Thymus (tissue), 11 donors: ENCODE data around the gene HNRNPA1. TPM values are rescaled to one million over a fixed set of nuclear protein-coding genes. Genes with fewer than 3 reads are reported as not detected.

ENCODE experiments used
- DNase-seq, 9 donors: peaks; one replicate each; pipeline ENCODE4 v3.0.0-alpha.2; 2013; ENCODE audit warnings: low spot score in 9 of 9, low read depth in 6 of 9, missing footprints in 1 of 9
- H3K27ac ChIP-seq, 2 donors: one replicate each; pipeline ENCODE4 v1.5.1; 2013; ENCODE audit warnings: control low read depth in 1 of 2, low read depth in 1 of 2, low read length in 1 of 2, mild to moderate bottlenecking in 1 of 2, moderate library complexity in 1 of 2
- H3K27me3 ChIP-seq, 2 donors: one replicate each; pipeline ENCODE4 v1.5.1; 2013; ENCODE audit warnings: low read length in 1 of 2; ENCODE audit not compliant: control insufficient read depth in 2 of 2, insufficient read depth in 1 of 2
- H3K36me3 ChIP-seq, 2 donors: one replicate each; pipeline ENCODE4 v1.5.1; 2013; ENCODE audit warnings: low read length in 1 of 2, mild to moderate bottlenecking in 1 of 2, moderate library complexity in 1 of 2; ENCODE audit not compliant: control insufficient read depth in 2 of 2, insufficient read depth in 2 of 2
- H3K4me1 ChIP-seq, 2 donors: one replicate each; pipeline ENCODE4 v1.5.1; 2013; ENCODE audit warnings: low read length in 2 of 2; ENCODE audit not compliant: control insufficient read depth in 2 of 2, insufficient read depth in 2 of 2
- H3K4me3 ChIP-seq, 2 donors: one replicate each; pipeline ENCODE4 v1.5.1; 2013; ENCODE audit warnings: low read length in 2 of 2, control low read depth in 1 of 2, mild to moderate bottlenecking in 1 of 2
- H3K9me3 ChIP-seq, 2 donors: one replicate each; pipeline ENCODE4 v1.5.1; 2013; ENCODE audit warnings: low read length in 1 of 2, mild to moderate bottlenecking in 1 of 2; ENCODE audit not compliant: control insufficient read depth in 2 of 2, insufficient read depth in 1 of 2
- WGBS: extraction: QIAGEN DNeasy Blood & Tissue Kit; methylation state at CpG from one replicate; pipeline ENCODE4 v1.1.7; 2013; 5-methylcytosine and 5-hydroxymethylcytosine counted together
- polyA plus RNA-seq: library from polyadenylated mRNA; stranded (reverse); fragments of 200-250 nt; gene quantifications from one replicate; pipeline ENCODE4 v1.2.3, GENCODE V29; 2013
- total RNA-seq: library from RNA; stranded (reverse); fragments of 120-200 nt; gene quantifications from one replicate; pipeline ENCODE4 v1.2.4, GENCODE V29; 2013
- donor health status: healthy.

HNRNPA1 gene
- total and polyA plus RNA-seq, 2 donors, result 762 to 1,267 TPM

GRCh38 chr12:54262403-54262925 is 18.1 kb upstream of the HNRNPA1 start:
- Histone ChIP-seq H3K9me3 (no peaks in the 10 kb centered on the region), H3K4me3 (no peak overlapping the region), H3K27me3 (no peaks in the 10 kb centered on the region), H3K36me3 (peaks cover 1 to 8% of the 10 kb centered on the region in 2 donors), H3K27ac (no peak overlapping the region), H3K4me1 (peaks cover 14 to 31% of the 10 kb centered on the region in 2 donors)
- no peak for DNase-seq
- 83% methylated on average over 4 of the region's 4 CpGs for WGBS

- Histone ChIP-seq H3K4me3 (no peak overlapping the region), H3K4me1 (peaks cover 4 to 13% of the 10 kb centered on the region in 2 donors), H3K36me3 (peaks cover 5 to 10% of the 10 kb centered on the region in 2 donors), H3K27me3 (no peaks in the 10 kb centered on the region), H3K9me3 (no peaks in the 10 kb centered on the region), H3K27ac (no peak overlapping the region)
- no peak for DNase-seq
- WGBS, result 97% methylated on average over 4 of the region's 4 CpGs
Observed at GRCh38 chr12:54265364-54265812, 15.1 kb upstream of the HNRNPA1 start.

GRCh38 chr12:54266852-54267251 is 13.7 kb upstream of the HNRNPA1 start:
- no peaks in the 10 kb centered on the region for H3K9me3 ChIP-seq
- H3K27me3 ChIP-seq, result no peaks in the 10 kb centered on the region
- 98% methylated on average over 2 of the region's 2 CpGs for WGBS
- peaks cover 5 to 16% of the 10 kb centered on the region in 2 donors for H3K36me3 ChIP-seq
- peaks cover 4% of the 10 kb centered on the region in 2 donors for H3K4me1 ChIP-seq
- no peak overlapping the region for H3K27ac ChIP-seq
- no peak overlapping the region for H3K4me3 ChIP-seq
- DNase-seq, result no peak

- Histone ChIP-seq H3K4me3 (no peak overlapping the region), H3K4me1 (no peaks in the 10 kb centered on the region), H3K9me3 (no peaks in the 10 kb centered on the region), H3K27ac (no peak overlapping the region), H3K36me3 (peaks cover 8 to 40% of the 10 kb centered on the region in 2 donors), H3K27me3 (no peaks in the 10 kb centered on the region)
- DNase-seq, result no peak
- 98% methylated on average over 2 of the region's 2 CpGs for WGBS
Observed at GRCh38 chr12:54270345-54270744, 10.2 kb upstream of the HNRNPA1 start.

- DNase-seq, result no peak
- 97% methylated on average over 1 of the region's 1 CpG for WGBS
- Histone ChIP-seq H3K9me3 (no peaks in the 10 kb centered on the region), H3K4me3 (no peak overlapping the region), H3K27ac (no peak overlapping the region), H3K36me3 (peaks cover 8 to 41% of the 10 kb centered on the region in 2 donors), H3K4me1 (peaks cover 0 to 5% of the 10 kb centered on the region in 2 donors), H3K27me3 (no peaks in the 10 kb centered on the region)
Observed at GRCh38 chr12:54272214-54272613, 8.3 kb upstream of the HNRNPA1 start.

GRCh38 chr12:54273981-54274380 is 6.5 kb upstream of the HNRNPA1 start:
- Histone ChIP-seq H3K27ac (no peak overlapping the region), H3K4me3 (no peak overlapping the region), H3K4me1 (peaks cover 5 to 11% of the 10 kb centered on the region in 2 donors), H3K36me3 (peaks cover 3 to 43% of the 10 kb centered on the region in 2 donors), H3K9me3 (no peaks in the 10 kb centered on the region), H3K27me3 (no peaks in the 10 kb centered on the region)
- WGBS, result 96% methylated on average over 2 of the region's 2 CpGs
- DNase-seq, result no peak

GRCh38 chr12:54276368-54276767 is 4.2 kb upstream of the HNRNPA1 start:
- peaks cover 3 to 40% of the 10 kb centered on the region in 2 donors for H3K36me3 ChIP-seq
- no peak for DNase-seq
- peaks cover 5 to 11% of the 10 kb centered on the region in 2 donors for H3K4me1 ChIP-seq
- no peak overlapping the region for H3K4me3 ChIP-seq
- H3K27me3 ChIP-seq, result no peaks in the 10 kb centered on the region
- WGBS, result 94% methylated on average over 3 of the region's 3 CpGs
- H3K9me3 ChIP-seq, result peaks cover 0 to 3% of the 10 kb centered on the region in 2 donors
- no peak overlapping the region for H3K27ac ChIP-seq

GRCh38 chr12:54277823-54278276 is 2.7 kb upstream of the HNRNPA1 start:
- peaks cover 8 to 44% of the 10 kb centered on the region in 2 donors for H3K36me3 ChIP-seq
- no peak for DNase-seq
- no peak overlapping the region for H3K27ac ChIP-seq
- peak overlapping the region; percentile 75 to 91 for H3K4me3 ChIP-seq
- H3K4me1 ChIP-seq, result peaks cover 11 to 15% of the 10 kb centered on the region in 2 donors
- H3K27me3 ChIP-seq, result no peaks in the 10 kb centered on the region
- WGBS, result 55% methylated on average over 5 of the region's 5 CpGs
- peaks cover 0 to 3% of the 10 kb centered on the region in 2 donors for H3K9me3 ChIP-seq

GRCh38 chr12:54279227-54279631 is 1.3 kb upstream of the HNRNPA1 start:
- peak overlapping the region; percentile 88 to 91 for H3K27ac ChIP-seq
- peak overlapping the region; percentile 75 to 91 for H3K4me3 ChIP-seq
- H3K4me1 ChIP-seq, result peaks cover 22% of the 10 kb centered on the region in 2 donors
- no peaks in the 10 kb centered on the region for H3K27me3 ChIP-seq
- H3K36me3 ChIP-seq, result peaks cover 15 to 44% of the 10 kb centered on the region in 2 donors
- no peak for DNase-seq
- peaks cover 0 to 3% of the 10 kb centered on the region in 2 donors for H3K9me3 ChIP-seq
- WGBS, result under 1% methylated on average over 19 of the region's 19 CpGs
